Testis (tissue), 3 donors: ENCODE measurements around the gene CSHL1. TPM values are rescaled to one million over a fixed set of nuclear protein-coding genes. Genes with fewer than 3 reads are reported as not detected.
"Not testable (repeated sequence)": the region's sequence is repeated elsewhere in the genome, so short reads cannot be mapped to it uniquely, and the experiment has no call there.

Experiments used
- DNase-seq: peaks from one replicate; pipeline ENCODE4 v3.0.0-alpha.2; 2019
- H3K27ac ChIP-seq, 2 donors: fragments of 200-600 bp; sonication (generic); one replicate each; pipeline ENCODE4 v1.5.1; 2019
- H3K27me3 ChIP-seq: fragments of 200-600 bp; sonication (generic); one replicate; pipeline ENCODE4 v1.5.1; 2019
- H3K36me3 ChIP-seq: fragments of 200-600 bp; sonication (generic); one replicate; pipeline ENCODE4 v1.5.1; 2017; ENCODE audit warnings: low read depth; ENCODE audit errors: missing control alignments
- H3K4me1 ChIP-seq: fragments of 200-600 bp; sonication (generic); one replicate; pipeline ENCODE4 v1.5.1; 2019
- H3K4me3 ChIP-seq, 2 donors: fragments of 200-600 bp; sonication (generic); one replicate each; pipeline ENCODE4 v1.5.1; 2017 to 2019
- H3K9me3 ChIP-seq: fragments of 200-600 bp; sonication (generic); one replicate; pipeline ENCODE4 v1.5.1; 2017
- POLR2A ChIP-seq: fragments of 450-650 bp; IDR thresholded peaks from one replicate; pipeline ENCODE4 v1.6.1; 2017; ENCODE audit warnings: antibody characterized with exemption, mild to moderate bottlenecking, moderate library complexity
- WGBS, 2 donors: methylation state at CpG; one replicate each; pipeline ENCODE4 v1.1.5; 2018; 5-methylcytosine and 5-hydroxymethylcytosine counted together
- intact Hi-C: fragments of 100-400 bp; cut with DNase I; formaldehyde crosslinking; loops from one replicate; pipeline ENCODE4 v1.15.1; 2023; ENCODE audit warnings: low total_unique reads
- polyA plus RNA-seq: library from polyadenylated mRNA; stranded (reverse); fragments of 350-450 nt; fragmentation: Illumina TruSeq; extraction: RNeasy Lipid Tissue Mini Kit (QIAGEN cat#74804); gene quantifications from one replicate; pipeline ENCODE4 v1.2.3, GENCODE V29; 2014; ENCODE audit warnings: low read depth, low replicate concordance; ENCODE audit not compliant: insufficient read depth
- total RNA-seq, 2 donors: library from RNA; depleted of rRNA; stranded (reverse); fragments of >200 nt; gene quantifications; one replicate each; pipeline ENCODE4 v1.2.3, GENCODE V29; 2016
- TF ChIP-seq, protein P1 (sequence below), 3 experiments: fragments of 450-650 bp in 2 of 3; fragments of 200-600 bp in 1 of 3; sonication (generic) in 1 of 3; IDR thresholded peaks; one replicate each; pipeline ENCODE4 v1.5.1; 2016 to 2019; ENCODE audit warnings: antibody characterized with exemption in 3 of 3, mild to moderate bottlenecking in 2 of 3, moderate library complexity in 1 of 3

CSHL1 gene
- total and polyA plus RNA-seq, 3 donors from 2014 or later: not detected

DNA sequence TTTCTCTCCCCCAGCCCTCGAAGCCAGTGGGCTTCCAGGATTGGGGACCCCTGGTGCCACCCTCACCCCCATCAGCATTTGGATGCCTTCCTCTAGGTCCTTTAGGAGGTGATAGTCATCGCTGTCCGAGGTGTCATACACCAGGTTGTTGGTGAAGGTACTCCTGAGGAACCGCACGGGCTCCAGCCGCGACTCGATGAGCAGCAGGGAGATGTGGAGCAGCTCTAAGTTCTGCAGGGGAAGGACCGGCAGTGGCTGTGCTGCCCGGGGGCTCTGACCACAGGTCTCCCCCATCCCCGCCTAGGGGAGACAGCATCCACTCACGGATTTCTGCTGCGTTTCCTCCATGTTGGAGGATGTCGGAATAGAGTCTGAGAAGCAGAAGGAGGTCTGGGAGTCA lies 962 bp downstream of the CSHL1 start:
- WGBS, 2 donors: 90 to 100% methylated on average over 1 to 12 of the region's 14 CpGs
- DNase-seq: no peak

GRCh38 chr17:63909586-63909985 lies 1.5 kb downstream of the CSHL1 start:
- 90 to 93% methylated on average over 10 of the region's 10 CpGs for WGBS, 2 donors
- H3K9me3 ChIP-seq, intact Hi-C loops, H3K4me3 ChIP-seq, H3K4me1 ChIP-seq, H3K36me3 ChIP-seq, DNase-seq, H3K27ac ChIP-seq, H3K27me3 ChIP-seq: not testable (repeated sequence)

More for the DNA sequence above, 962 bp downstream of the CSHL1 start:
- Histone ChIP-seq H3K4me1 (no peaks in the 10 kb centered on the region), H3K27me3 (no peaks in the 10 kb centered on the region), H3K27ac (no peak overlapping the region), H3K4me3 (no peak overlapping the region), H3K36me3 (no peaks in the 10 kb centered on the region), H3K9me3 (no peaks in the 10 kb centered on the region)
- intact Hi-C loops: loop anchor here (10.0 kb wide), 1 partner anchor 115 kb away; the partner anchor contains the start of gene ICAM2
- TF ChIP-seq, protein P1, sequence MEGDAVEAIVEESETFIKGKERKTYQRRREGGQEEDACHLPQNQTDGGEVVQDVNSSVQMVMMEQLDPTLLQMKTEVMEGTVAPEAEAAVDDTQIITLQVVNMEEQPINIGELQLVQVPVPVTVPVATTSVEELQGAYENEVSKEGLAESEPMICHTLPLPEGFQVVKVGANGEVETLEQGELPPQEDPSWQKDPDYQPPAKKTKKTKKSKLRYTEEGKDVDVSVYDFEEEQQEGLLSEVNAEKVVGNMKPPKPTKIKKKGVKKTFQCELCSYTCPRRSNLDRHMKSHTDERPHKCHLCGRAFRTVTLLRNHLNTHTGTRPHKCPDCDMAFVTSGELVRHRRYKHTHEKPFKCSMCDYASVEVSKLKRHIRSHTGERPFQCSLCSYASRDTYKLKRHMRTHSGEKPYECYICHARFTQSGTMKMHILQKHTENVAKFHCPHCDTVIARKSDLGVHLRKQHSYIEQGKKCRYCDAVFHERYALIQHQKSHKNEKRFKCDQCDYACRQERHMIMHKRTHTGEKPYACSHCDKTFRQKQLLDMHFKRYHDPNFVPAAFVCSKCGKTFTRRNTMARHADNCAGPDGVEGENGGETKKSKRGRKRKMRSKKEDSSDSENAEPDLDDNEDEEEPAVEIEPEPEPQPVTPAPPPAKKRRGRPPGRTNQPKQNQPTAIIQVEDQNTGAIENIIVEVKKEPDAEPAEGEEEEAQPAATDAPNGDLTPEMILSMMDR (IDR thresholded peaks at IDR 0.05): no peak
- no peak for TF ChIP-seq POLR2A

DNA sequence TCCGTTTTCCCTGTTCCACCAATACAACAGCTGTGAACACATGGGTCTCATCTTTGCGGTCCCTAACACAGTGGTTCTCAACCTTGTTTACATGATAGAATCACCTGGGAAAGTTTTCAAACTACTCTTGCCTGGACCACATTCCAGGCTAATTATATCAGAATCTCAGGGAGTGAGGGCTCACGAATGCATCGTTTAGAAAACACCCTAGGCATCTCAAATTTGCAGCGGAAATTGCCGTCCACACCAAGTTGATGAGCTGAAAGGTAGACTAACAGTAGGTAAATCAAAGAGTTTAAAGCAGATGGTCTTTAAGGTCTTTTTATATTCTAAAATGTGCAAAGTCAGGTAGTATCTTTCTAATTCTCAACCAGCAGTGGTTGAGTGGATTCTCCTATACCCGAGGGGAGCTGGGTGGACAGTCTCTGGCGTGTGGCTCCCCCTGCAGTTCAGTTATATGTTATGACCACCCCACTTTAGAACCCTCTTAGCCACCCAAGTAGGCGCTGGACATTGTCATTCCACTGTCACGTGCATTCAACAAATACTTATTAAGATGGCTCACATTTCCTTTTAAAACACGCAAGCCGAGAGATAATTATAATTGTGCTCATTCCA lies 3.8 kb downstream of the CSHL1 start:
- H3K4me1 ChIP-seq, H3K27me3 ChIP-seq, H3K27ac ChIP-seq, H3K9me3 ChIP-seq, H3K36me3 ChIP-seq, DNase-seq, intact Hi-C loops, H3K4me3 ChIP-seq: not testable (repeated sequence)
- WGBS, 2 donors: 77% methylated on average over 12 of the region's 12 CpGs

DNA sequence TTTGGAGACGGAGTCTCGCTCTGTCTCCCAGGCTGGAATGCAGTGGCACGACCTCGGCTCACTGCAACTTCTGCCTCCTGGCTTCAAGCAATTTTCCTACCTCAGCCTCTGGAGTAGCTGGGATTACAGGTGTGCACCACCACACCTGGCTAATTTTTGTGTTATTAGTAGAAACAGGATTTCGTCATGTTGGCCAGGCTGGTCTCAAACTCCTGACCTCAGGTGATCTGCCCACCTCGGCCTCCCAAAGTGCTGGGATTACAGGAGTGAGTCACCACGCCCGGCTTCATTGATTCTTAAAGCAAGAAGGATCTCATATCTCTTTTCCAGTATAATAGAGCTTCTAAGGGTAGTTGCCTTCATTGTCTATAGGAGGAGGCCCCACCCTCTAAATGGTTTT lies 6.3 kb downstream of the CSHL1 start:
- H3K36me3 ChIP-seq, intact Hi-C loops, H3K27me3 ChIP-seq, H3K4me3 ChIP-seq, DNase-seq, H3K27ac ChIP-seq, H3K9me3 ChIP-seq, H3K4me1 ChIP-seq: not testable (repeated sequence)
- 95 to 96% methylated on average over 8 of the region's 8 CpGs for WGBS, 2 donors

GRCh38 chr17:63903787-63904201 lies 7.3 kb downstream of the CSHL1 start:
- DNase-seq, intact Hi-C loops: not testable (repeated sequence)

GRCh38 chr17:63901971-63902370 lies 9.1 kb downstream of the CSHL1 start:
- H3K4me3 ChIP-seq, intact Hi-C loops, H3K9me3 ChIP-seq, H3K4me1 ChIP-seq, H3K27ac ChIP-seq, H3K27me3 ChIP-seq, H3K36me3 ChIP-seq: not testable (repeated sequence)
- peak; percentile 34 for DNase-seq
- 48 to 84% methylated on average over 2 of the region's 2 CpGs for WGBS, 2 donors

More at GRCh38 chr17:63903787-63904201, 7.3 kb downstream of the CSHL1 start:
- not testable (repeated sequence) for H3K4me1 ChIP-seq, H3K36me3 ChIP-seq, H3K27ac ChIP-seq, H3K4me3 ChIP-seq, H3K9me3 ChIP-seq, H3K27me3 ChIP-seq
- TF ChIP-seq, protein P1 (IDR thresholded peaks at IDR 0.05): peak in 1 of 3 experiments; percentile 35
- WGBS, 2 donors: 52 to 65% methylated on average over 5 of the region's 5 CpGs

- H3K9me3 ChIP-seq, DNase-seq, H3K4me3 ChIP-seq, H3K36me3 ChIP-seq, intact Hi-C loops, H3K27me3 ChIP-seq, H3K4me1 ChIP-seq, H3K27ac ChIP-seq: not testable (repeated sequence)
- 90 to 95% methylated on average over 5 to 6 of the region's 6 CpGs for WGBS, 2 donors
Measured at GRCh38 chr17:63898899-63899798, 11.9 kb downstream of the CSHL1 start.

- H3K27me3 ChIP-seq, intact Hi-C loops, H3K36me3 ChIP-seq, DNase-seq, H3K9me3 ChIP-seq, H3K27ac ChIP-seq, H3K4me1 ChIP-seq, H3K4me3 ChIP-seq: not testable (repeated sequence)
- 89 to 95% methylated on average over 9 to 14 of the region's 14 CpGs for WGBS, 2 donors
Measured at GRCh38 chr17:63896524-63897354, 14.3 kb downstream of the CSHL1 start, which contains the start of gene CSH1. CSH1 (minus strand) TSS chr17:63896574; CDS start chr17:63896511, 63 bp downstream.

DNA sequence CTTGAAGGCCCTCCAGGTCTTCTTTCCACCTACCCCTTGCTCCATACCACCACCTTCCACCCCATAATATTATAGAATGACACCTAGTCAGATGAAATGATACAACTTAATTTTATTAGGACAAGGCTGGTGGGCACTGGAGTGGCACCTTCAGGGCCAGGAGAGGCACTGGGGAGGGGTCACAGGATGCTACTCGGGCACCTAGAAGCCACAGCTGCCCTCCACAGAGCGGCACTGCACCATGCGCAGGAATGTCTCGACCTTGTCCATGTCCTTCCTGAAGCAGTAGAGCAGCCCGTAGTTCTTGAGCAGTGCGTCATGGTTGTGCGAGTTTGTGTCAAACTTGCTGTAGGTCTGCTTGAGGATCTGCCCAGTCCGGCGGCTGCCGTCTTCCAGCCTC lies 16.2 kb downstream of the CSHL1 start:
- H3K36me3 ChIP-seq, H3K4me1 ChIP-seq, intact Hi-C loops, DNase-seq, H3K27me3 ChIP-seq, H3K4me3 ChIP-seq, H3K9me3 ChIP-seq, H3K27ac ChIP-seq: not testable (repeated sequence)
- 95 to 97% methylated on average over 6 to 10 of the region's 10 CpGs for WGBS, 2 donors
